Liver (tissue), 9 donors: ENCODE results near the gene PKIG. TPM values are rescaled to one million over a fixed set of nuclear protein-coding genes. Genes with fewer than 3 reads are reported as not detected.

ENCODE experiments used
- DNase-seq: peaks from one replicate; pipeline ENCODE4 v3.0.0-alpha.2; 2017; ENCODE audit warnings: low spot score
- H3K27ac ChIP-seq, 2 donors: one replicate each; pipeline ENCODE4 v1.7.0; 2013; ENCODE audit warnings: inconsistent platforms in 2 of 2, low read length in 2 of 2, control low read depth in 1 of 2, low read depth in 1 of 2, mild to moderate bottlenecking in 1 of 2
- H3K27me3 ChIP-seq, 4 donors: one replicate each; pipeline versions ENCODE4 v1.6.1 to v1.7.0; 2013; ENCODE audit warnings: low read length in 3 of 4, inconsistent platforms in 1 of 4, mild to moderate bottlenecking in 1 of 4, moderate library complexity in 1 of 4; ENCODE audit not compliant: control insufficient read depth in 4 of 4, insufficient read depth in 4 of 4
- H3K36me3 ChIP-seq, 4 donors: one replicate each; pipeline versions ENCODE4 v1.6.1 to v1.7.0; 2013; ENCODE audit warnings: low read length in 3 of 4, mild to moderate bottlenecking in 3 of 4, low read depth in 1 of 4, moderate library complexity in 1 of 4; ENCODE audit not compliant: control insufficient read depth in 4 of 4, insufficient read depth in 3 of 4
- H3K4me1 ChIP-seq, 4 donors: one replicate each; pipeline versions ENCODE4 v1.6.1 to v1.7.0; 2013; ENCODE audit warnings: low read length in 3 of 4, mild to moderate bottlenecking in 3 of 4, moderate library complexity in 1 of 4; ENCODE audit not compliant: control insufficient read depth in 4 of 4, insufficient read depth in 4 of 4
- H3K4me3 ChIP-seq, 3 donors: one replicate each; pipeline versions ENCODE4 v1.6.1 to v1.7.0; 2013; ENCODE audit warnings: low read length in 3 of 3, control low read depth in 1 of 3, low read depth in 1 of 3, mild to moderate bottlenecking in 1 of 3
- H3K9ac ChIP-seq, 2 donors: one replicate each; pipeline ENCODE4 v1.7.0; 2013; ENCODE audit warnings: low read length in 2 of 2, mild to moderate bottlenecking in 2 of 2, moderate library complexity in 2 of 2, control low read depth in 1 of 2, low read depth in 1 of 2
- H3K9me3 ChIP-seq, 4 donors: one replicate each; pipeline versions ENCODE4 v1.6.1 to v1.7.0; 2013; ENCODE audit warnings: low read length in 3 of 4; ENCODE audit not compliant: control insufficient read depth in 4 of 4
- FOXA2 ChIP-seq: IDR thresholded peaks from 2 replicates; pipeline ENCODE4 v1.6.1; 2016; ENCODE audit warnings: antibody characterized with exemption
- HNF4A ChIP-seq, 2 donors: conservative IDR thresholded peaks; 2 replicates each; pipeline ENCODE4 v1.6.1; 2016; ENCODE audit warnings: antibody characterized with exemption in 2 of 2, mild to moderate bottlenecking in 2 of 2
- JUND ChIP-seq, 2 donors: IDR thresholded peaks; 2 replicates each; pipeline ENCODE4 v1.6.1; 2016; ENCODE audit warnings: antibody characterized with exemption in 2 of 2
- NR2F2 ChIP-seq: IDR thresholded peaks from 2 replicates; pipeline ENCODE4 v1.6.1; 2016; ENCODE audit warnings: antibody characterized with exemption
- RAD21 ChIP-seq, 2 donors: IDR thresholded peaks; 2 replicates each; pipeline ENCODE4 v1.6.1; 2016; ENCODE audit warnings: antibody characterized with exemption in 2 of 2, mild to moderate bottlenecking in 2 of 2
- RXRA ChIP-seq, 2 donors: IDR thresholded peaks; 2 replicates each; pipeline ENCODE4 v1.6.1; 2017 to 2018; ENCODE audit warnings: antibody characterized with exemption in 2 of 2, mild to moderate bottlenecking in 1 of 2
- TAF1 ChIP-seq: conservative IDR thresholded peaks from 2 replicates; pipeline ENCODE4 v1.6.1; 2016; ENCODE audit warnings: antibody characterized with exemption, mild to moderate bottlenecking
- YY1 ChIP-seq: IDR thresholded peaks from 2 replicates; pipeline ENCODE4 v1.6.1; 2016; ENCODE audit warnings: antibody characterized with exemption, mild to moderate bottlenecking
- WGBS: extraction: QIAGEN DNeasy Blood & Tissue Kit; methylation state at CpG from one replicate; pipeline ENCODE4 v1.1.7; 2013; 5-methylcytosine and 5-hydroxymethylcytosine counted together
- polyA plus RNA-seq, 2 donors: library from polyadenylated mRNA; stranded (reverse) in 1 of 2; unstranded in 1 of 2; fragments of 200-250 nt in 1 of 2; fragments of >200 nt in 1 of 2; fragmentation: Nextera tagmentation in 1 of 2; extraction: Ambion mirVana in 1 of 2; gene quantifications; one replicate each; pipeline versions ENCODE4 v1.2.1 to v1.2.3, GENCODE V29; 2013 to 2015
- total RNA-seq, 2 donors: library from RNA; depleted of rRNA; stranded (reverse); fragments of >200 nt; gene quantifications; one replicate each; pipeline ENCODE4 v1.2.3, GENCODE V29; 2014
- TF ChIP-seq, protein P1 (sequence below): fragments of 150-350 bp; IDR thresholded peaks from 2 replicates; pipeline ENCODE4 v1.5.1; 2017; ENCODE audit warnings: improper control_type of control experiment, low read depth, low read length; ENCODE audit not compliant: missing input control
- TF ChIP-seq, protein P2 (sequence below): IDR thresholded peaks from 2 replicates; pipeline ENCODE4 v1.6.1; 2016; ENCODE audit warnings: antibody characterized with exemption
- TF ChIP-seq, protein P3 (sequence below): IDR thresholded peaks from 2 replicates; pipeline ENCODE4 v1.6.1; 2016; ENCODE audit warnings: antibody characterized with exemption
- TF ChIP-seq, protein P4 (sequence below): IDR thresholded peaks from 2 replicates; pipeline ENCODE4 v1.6.1; 2016; ENCODE audit warnings: antibody characterized with exemption, mild to moderate bottlenecking
- TF ChIP-seq, protein P5 (sequence below): IDR thresholded peaks from 2 replicates; pipeline ENCODE4 v1.6.1; 2016; ENCODE audit warnings: antibody characterized with exemption
- donor health status: healthy.
- donor health status: healthy.
- donor health status: healthy.
- donor health status: healthy.
- donor health status: healthy.

Gene PKIG
- total and polyA plus RNA-seq, 4 donors: 10.6 to 24.3 (median 23.4) TPM

DNA sequence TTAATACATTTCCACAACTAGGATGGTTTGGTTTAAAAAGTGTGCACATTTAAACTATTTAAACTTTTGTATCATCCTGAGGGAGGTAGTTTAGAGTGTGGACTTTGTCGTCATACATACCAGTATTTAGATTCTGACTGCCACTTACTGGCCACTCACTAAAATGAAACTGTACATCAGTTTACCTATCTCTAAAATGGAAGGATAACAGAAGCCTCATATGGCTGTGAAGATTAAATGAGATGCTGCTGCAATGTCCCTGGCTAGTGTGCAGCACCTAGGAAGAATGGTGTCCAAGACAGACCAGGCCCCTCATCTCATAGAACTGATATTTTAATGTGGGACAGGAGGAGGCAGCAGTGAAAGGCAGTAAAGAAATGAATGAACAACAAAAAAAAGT, 12.0 kb upstream of the PKIG start:
- WGBS: 99% methylated on average over 1 of the region's 1 CpG
- H3K27ac ChIP-seq: no peak overlapping the region
- TF ChIP-seq RAD21 (IDR thresholded peaks at IDR 0.05) (no peak), HNF4A (conservative IDR thresholded peaks at IDR 0.05) (no peak), RXRA (IDR thresholded peaks at IDR 0.05) (no peak), FOXA2 (no peak), JUND (IDR thresholded peaks at IDR 0.05) (no peak)
- TF ChIP-seq, protein P1, sequence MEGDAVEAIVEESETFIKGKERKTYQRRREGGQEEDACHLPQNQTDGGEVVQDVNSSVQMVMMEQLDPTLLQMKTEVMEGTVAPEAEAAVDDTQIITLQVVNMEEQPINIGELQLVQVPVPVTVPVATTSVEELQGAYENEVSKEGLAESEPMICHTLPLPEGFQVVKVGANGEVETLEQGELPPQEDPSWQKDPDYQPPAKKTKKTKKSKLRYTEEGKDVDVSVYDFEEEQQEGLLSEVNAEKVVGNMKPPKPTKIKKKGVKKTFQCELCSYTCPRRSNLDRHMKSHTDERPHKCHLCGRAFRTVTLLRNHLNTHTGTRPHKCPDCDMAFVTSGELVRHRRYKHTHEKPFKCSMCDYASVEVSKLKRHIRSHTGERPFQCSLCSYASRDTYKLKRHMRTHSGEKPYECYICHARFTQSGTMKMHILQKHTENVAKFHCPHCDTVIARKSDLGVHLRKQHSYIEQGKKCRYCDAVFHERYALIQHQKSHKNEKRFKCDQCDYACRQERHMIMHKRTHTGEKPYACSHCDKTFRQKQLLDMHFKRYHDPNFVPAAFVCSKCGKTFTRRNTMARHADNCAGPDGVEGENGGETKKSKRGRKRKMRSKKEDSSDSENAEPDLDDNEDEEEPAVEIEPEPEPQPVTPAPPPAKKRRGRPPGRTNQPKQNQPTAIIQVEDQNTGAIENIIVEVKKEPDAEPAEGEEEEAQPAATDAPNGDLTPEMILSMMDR: no peak
- H3K36me3 ChIP-seq: no peaks in the 10 kb centered on the region
- no peak overlapping the region for H3K4me3 ChIP-seq
- H3K27me3 ChIP-seq: no peaks in the 10 kb centered on the region
- no peak for DNase-seq
- no peak overlapping the region for H3K9ac ChIP-seq
- H3K4me1 ChIP-seq: no peaks in the 10 kb centered on the region
- no peaks in the 10 kb centered on the region for H3K9me3 ChIP-seq

DNA sequence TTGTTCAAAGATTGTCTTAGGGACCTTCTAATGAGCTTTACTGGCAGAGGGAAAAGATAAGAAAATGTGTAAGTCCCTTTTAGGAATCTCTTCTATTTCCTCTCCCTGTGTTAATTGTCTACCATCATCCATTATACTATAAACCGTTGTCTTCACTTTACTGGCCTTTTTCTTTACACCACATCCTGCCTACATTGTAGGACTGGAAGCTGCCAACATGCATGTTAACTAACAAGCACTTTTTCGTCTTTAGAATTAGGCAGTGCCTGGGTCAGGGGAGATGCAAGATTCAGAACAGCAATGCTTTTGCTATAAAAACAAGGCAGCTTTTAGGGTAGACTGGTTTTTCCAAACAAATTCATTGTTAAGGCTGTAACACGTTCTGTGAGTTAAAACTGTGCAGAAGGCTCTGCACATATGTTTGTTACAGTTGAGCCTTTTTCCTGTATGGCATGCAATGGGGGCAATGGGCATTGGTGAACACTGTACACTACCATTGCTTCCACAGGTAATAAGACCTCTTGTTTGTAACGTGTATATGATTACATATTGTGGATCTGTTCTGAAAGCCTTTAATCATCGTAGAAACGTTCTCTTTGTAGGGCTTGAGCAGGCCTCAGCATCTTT, 10.9 kb upstream of the PKIG start:
- Histone ChIP-seq H3K4me3 (no peak overlapping the region), H3K4me1 (no peaks in the 10 kb centered on the region), H3K27me3 (no peaks in the 10 kb centered on the region), H3K27ac (no peak overlapping the region), H3K36me3 (no peaks in the 10 kb centered on the region), H3K9ac (no peak overlapping the region), H3K9me3 (no peaks in the 10 kb centered on the region)
- DNase-seq: no peak
- TF ChIP-seq, protein P2, sequence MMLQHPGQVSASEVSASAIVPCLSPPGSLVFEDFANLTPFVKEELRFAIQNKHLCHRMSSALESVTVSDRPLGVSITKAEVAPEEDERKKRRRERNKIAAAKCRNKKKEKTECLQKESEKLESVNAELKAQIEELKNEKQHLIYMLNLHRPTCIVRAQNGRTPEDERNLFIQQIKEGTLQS: no peak
- TF ChIP-seq, protein P3, sequence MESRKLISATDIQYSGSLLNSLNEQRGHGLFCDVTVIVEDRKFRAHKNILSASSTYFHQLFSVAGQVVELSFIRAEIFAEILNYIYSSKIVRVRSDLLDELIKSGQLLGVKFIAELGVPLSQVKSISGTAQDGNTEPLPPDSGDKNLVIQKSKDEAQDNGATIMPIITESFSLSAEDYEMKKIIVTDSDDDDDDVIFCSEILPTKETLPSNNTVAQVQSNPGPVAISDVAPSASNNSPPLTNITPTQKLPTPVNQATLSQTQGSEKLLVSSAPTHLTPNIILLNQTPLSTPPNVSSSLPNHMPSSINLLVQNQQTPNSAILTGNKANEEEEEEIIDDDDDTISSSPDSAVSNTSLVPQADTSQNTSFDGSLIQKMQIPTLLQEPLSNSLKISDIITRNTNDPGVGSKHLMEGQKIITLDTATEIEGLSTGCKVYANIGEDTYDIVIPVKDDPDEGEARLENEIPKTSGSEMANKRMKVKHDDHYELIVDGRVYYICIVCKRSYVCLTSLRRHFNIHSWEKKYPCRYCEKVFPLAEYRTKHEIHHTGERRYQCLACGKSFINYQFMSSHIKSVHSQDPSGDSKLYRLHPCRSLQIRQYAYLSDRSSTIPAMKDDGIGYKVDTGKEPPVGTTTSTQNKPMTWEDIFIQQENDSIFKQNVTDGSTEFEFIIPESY: no peak
- TF ChIP-seq, protein P4, sequence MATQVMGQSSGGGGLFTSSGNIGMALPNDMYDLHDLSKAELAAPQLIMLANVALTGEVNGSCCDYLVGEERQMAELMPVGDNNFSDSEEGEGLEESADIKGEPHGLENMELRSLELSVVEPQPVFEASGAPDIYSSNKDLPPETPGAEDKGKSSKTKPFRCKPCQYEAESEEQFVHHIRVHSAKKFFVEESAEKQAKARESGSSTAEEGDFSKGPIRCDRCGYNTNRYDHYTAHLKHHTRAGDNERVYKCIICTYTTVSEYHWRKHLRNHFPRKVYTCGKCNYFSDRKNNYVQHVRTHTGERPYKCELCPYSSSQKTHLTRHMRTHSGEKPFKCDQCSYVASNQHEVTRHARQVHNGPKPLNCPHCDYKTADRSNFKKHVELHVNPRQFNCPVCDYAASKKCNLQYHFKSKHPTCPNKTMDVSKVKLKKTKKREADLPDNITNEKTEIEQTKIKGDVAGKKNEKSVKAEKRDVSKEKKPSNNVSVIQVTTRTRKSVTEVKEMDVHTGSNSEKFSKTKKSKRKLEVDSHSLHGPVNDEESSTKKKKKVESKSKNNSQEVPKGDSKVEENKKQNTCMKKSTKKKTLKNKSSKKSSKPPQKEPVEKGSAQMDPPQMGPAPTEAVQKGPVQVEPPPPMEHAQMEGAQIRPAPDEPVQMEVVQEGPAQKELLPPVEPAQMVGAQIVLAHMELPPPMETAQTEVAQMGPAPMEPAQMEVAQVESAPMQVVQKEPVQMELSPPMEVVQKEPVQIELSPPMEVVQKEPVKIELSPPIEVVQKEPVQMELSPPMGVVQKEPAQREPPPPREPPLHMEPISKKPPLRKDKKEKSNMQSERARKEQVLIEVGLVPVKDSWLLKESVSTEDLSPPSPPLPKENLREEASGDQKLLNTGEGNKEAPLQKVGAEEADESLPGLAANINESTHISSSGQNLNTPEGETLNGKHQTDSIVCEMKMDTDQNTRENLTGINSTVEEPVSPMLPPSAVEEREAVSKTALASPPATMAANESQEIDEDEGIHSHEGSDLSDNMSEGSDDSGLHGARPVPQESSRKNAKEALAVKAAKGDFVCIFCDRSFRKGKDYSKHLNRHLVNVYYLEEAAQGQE: no peak
- TF ChIP-seq, protein P1: no peak
- no peak for TF ChIP-seq NR2F2
- TF ChIP-seq JUND (IDR thresholded peaks at IDR 0.05): no peak
- no peak for TF ChIP-seq YY1
- no peak for TF ChIP-seq TAF1
- TF ChIP-seq, protein P5, sequence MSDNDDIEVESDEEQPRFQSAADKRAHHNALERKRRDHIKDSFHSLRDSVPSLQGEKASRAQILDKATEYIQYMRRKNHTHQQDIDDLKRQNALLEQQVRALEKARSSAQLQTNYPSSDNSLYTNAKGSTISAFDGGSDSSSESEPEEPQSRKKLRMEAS: no peak
- WGBS: 81% methylated on average over 6 of the region's 6 CpGs
